ENCODE data around the gene APLP2. TPM values are rescaled to one million over a fixed set of nuclear protein-coding genes. Genes with fewer than 3 reads are reported as not detected.

The APLP2 gene
- total RNA-seq, 1 donor from 2014 or later: 330 TPM

- Mint-ChIP-seq H3K27me3 (ENCODE audit: unreplicated experiment) (no peaks in the 10 kb centered on the region), H3K27ac (ENCODE audit: unreplicated experiment) (no peak overlapping the region), H3K4me3 (ENCODE audit: unreplicated experiment) (no peak overlapping the region), H3K36me3 (ENCODE audit: unreplicated experiment) (no peaks in the 10 kb centered on the region), H3K9me3 (ENCODE audit: unreplicated experiment) (no peaks in the 10 kb centered on the region), H3K4me1 (ENCODE audit: unreplicated experiment) (no peaks in the 10 kb centered on the region)
- no peak for TF ChIP-seq CTCF (IDR thresholded peaks at IDR 0.05)
- DNase-seq (ENCODE audit: extremely low spot score, unreplicated experiment): no peak
Observed at GRCh38 chr11:130042093-130042591, 27.6 kb upstream of the APLP2 start.

GRCh38 chr11:130043575-130043974 lies 26.1 kb upstream of the APLP2 start:
- Mint-ChIP-seq H3K27ac (ENCODE audit: unreplicated experiment) (no peak overlapping the region), H3K4me1 (ENCODE audit: unreplicated experiment) (no peaks in the 10 kb centered on the region), H3K9me3 (ENCODE audit: unreplicated experiment) (no peaks in the 10 kb centered on the region), H3K27me3 (ENCODE audit: unreplicated experiment) (no peaks in the 10 kb centered on the region), H3K36me3 (ENCODE audit: unreplicated experiment) (no peaks in the 10 kb centered on the region), H3K4me3 (ENCODE audit: unreplicated experiment) (no peak overlapping the region)
- TF ChIP-seq CTCF (IDR thresholded peaks at IDR 0.05): no peak
- DNase-seq (ENCODE audit: extremely low spot score, unreplicated experiment): peak; percentile 36

GRCh38 chr11:130047141-130047540 lies 22.6 kb upstream of the APLP2 start:
- no peaks in the 10 kb centered on the region for H3K27me3 Mint-ChIP-seq (ENCODE audit: unreplicated experiment)
- no peak overlapping the region for H3K27ac Mint-ChIP-seq (ENCODE audit: unreplicated experiment)
- no peaks in the 10 kb centered on the region for H3K36me3 Mint-ChIP-seq (ENCODE audit: unreplicated experiment)
- no peaks in the 10 kb centered on the region for H3K9me3 Mint-ChIP-seq (ENCODE audit: unreplicated experiment)
- peak; percentile 4 for DNase-seq (ENCODE audit: extremely low spot score, unreplicated experiment)
- H3K4me1 Mint-ChIP-seq (ENCODE audit: unreplicated experiment): peaks cover 2% of the 10 kb centered on the region
- H3K4me3 Mint-ChIP-seq (ENCODE audit: unreplicated experiment): no peak overlapping the region
- TF ChIP-seq CTCF (IDR thresholded peaks at IDR 0.05): no peak

GRCh38 chr11:130049328-130049771 lies 20.3 kb upstream of the APLP2 start:
- peak; percentile 2 for DNase-seq (ENCODE audit: extremely low spot score, unreplicated experiment)
- Mint-ChIP-seq H3K4me3 (ENCODE audit: unreplicated experiment) (no peak overlapping the region), H3K4me1 (ENCODE audit: unreplicated experiment) (peaks cover 2% of the 10 kb centered on the region), H3K27me3 (ENCODE audit: unreplicated experiment) (no peaks in the 10 kb centered on the region), H3K36me3 (ENCODE audit: unreplicated experiment) (no peaks in the 10 kb centered on the region), H3K27ac (ENCODE audit: unreplicated experiment) (no peak overlapping the region), H3K9me3 (ENCODE audit: unreplicated experiment) (no peaks in the 10 kb centered on the region)
- TF ChIP-seq CTCF (IDR thresholded peaks at IDR 0.05): no peak

GRCh38 chr11:130050257-130050656 lies 19.4 kb upstream of the APLP2 start:
- Mint-ChIP-seq H3K4me3 (ENCODE audit: unreplicated experiment) (no peak overlapping the region), H3K9me3 (ENCODE audit: unreplicated experiment) (no peaks in the 10 kb centered on the region), H3K27ac (ENCODE audit: unreplicated experiment) (no peak overlapping the region), H3K4me1 (ENCODE audit: unreplicated experiment) (peaks cover 2% of the 10 kb centered on the region), H3K27me3 (ENCODE audit: unreplicated experiment) (no peaks in the 10 kb centered on the region), H3K36me3 (ENCODE audit: unreplicated experiment) (no peaks in the 10 kb centered on the region)
- no peak for TF ChIP-seq CTCF (IDR thresholded peaks at IDR 0.05)
- DNase-seq (ENCODE audit: extremely low spot score, unreplicated experiment): peak; percentile 25

Data from osteocyte (in vitro differentiated cells).